HUES64 (cell line): Measurements from ENCODE around the gene KRT40.

Experiments
- H3K27ac ChIP-seq: 2 replicates; pipeline ENCODE4 v1.7.0; 2013; ENCODE audit warnings: low read depth, low read length, inconsistent platforms
- H3K27me3 ChIP-seq: 2 replicates; pipeline ENCODE4 v1.6.1; 2013; ENCODE audit warnings: mild to moderate bottlenecking, low read length; ENCODE audit not compliant: insufficient read depth
- H3K36me3 ChIP-seq: 2 replicates; pipeline ENCODE4 v1.6.1; 2013; ENCODE audit warnings: mild to moderate bottlenecking, low read length; ENCODE audit not compliant: insufficient read depth
- H3K4me1 ChIP-seq: 2 replicates; pipeline ENCODE4 v1.6.1; 2013; ENCODE audit warnings: mild to moderate bottlenecking, low read length, moderate library complexity; ENCODE audit not compliant: insufficient read depth
- H3K4me3 ChIP-seq: 2 replicates; pipeline ENCODE4 v1.5.1; 2013; ENCODE audit warnings: mild to moderate bottlenecking, low read length, moderate library complexity
- H3K9ac ChIP-seq: 2 replicates; pipeline ENCODE4 v1.6.1; 2013; ENCODE audit warnings: mild to moderate bottlenecking, low read depth, low read length
- H3K9me3 ChIP-seq: 2 replicates; pipeline ENCODE4 v1.6.1; 2013; ENCODE audit warnings: low read depth, low read length; ENCODE audit not compliant: insufficient read depth
- WGBS: fragments of 150-250, 120-280 bp; methylation state at CpG from one replicate; pipeline ENCODE4 v1.1.7; 2013; ENCODE audit warnings: missing lambda C conversion rate; 5-methylcytosine and 5-hydroxymethylcytosine counted together

KRT40 gene

GRCh38 chr17:40951011-40951622 is 33.0 kb downstream of the KRT40 start:
- Histone ChIP-seq H3K4me1 (no peaks in the 10 kb centered on the region), H3K4me3 (no peak overlapping the region), H3K9ac (no peak overlapping the region), H3K27ac (no peak overlapping the region), H3K36me3 (no peaks in the 10 kb centered on the region), H3K27me3 (no peaks in the 10 kb centered on the region), H3K9me3 (no peaks in the 10 kb centered on the region)
- WGBS = 96% methylated on average over 2 of the region's 2 CpGs

DNA sequence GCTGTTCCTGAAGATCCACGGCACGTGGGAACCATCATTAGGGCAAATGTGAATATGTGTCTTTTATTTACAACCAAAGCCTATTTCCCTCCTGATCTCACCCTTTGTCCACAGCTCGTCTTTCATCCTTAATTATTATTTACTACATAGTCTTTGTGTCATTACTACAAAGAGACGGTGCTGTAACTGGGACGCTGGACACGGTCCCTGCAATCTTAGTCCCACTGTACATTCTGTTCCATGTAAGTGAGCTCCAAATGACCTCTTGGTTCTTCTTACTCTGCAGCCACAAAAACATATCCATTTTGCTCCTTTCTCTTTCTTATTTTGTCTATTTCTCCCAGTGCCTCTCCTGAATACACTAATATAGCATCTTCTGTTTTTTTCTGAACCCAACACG is 34.0 kb downstream of the KRT40 start:
- WGBS = 97% methylated on average over 5 of the region's 7 CpGs
- Histone ChIP-seq H3K4me3 (no peak overlapping the region), H3K9ac (no peak overlapping the region), H3K27ac (no peak overlapping the region), H3K27me3 (no peaks in the 10 kb centered on the region), H3K9me3 (no peaks in the 10 kb centered on the region), H3K36me3 (no peaks in the 10 kb centered on the region), H3K4me1 (no peaks in the 10 kb centered on the region)

DNA sequence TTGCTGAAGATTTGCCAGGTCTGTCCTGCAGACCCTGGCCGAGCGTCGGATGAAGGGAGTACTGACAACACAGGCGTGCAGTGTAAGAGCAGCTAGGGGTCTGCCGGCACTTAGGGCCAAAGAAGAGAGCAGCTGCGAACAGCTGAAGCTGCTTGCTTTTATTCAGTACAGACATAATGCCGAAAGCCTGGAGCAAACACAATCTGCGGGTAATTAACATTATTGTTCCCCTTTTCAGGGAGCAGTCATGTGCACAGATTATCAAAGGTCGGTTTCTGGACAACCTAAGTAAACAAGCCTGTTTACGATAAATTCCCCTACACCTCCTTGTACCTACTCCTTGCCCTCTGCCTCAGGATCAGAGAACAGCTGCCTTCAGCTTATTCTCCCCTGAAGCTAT is 34.7 kb downstream of the KRT40 start:
- Histone ChIP-seq H3K4me3 (no peak overlapping the region), H3K36me3 (no peaks in the 10 kb centered on the region), H3K9ac (no peak overlapping the region), H3K27ac (no peak overlapping the region), H3K4me1 (no peaks in the 10 kb centered on the region), H3K27me3 (no peaks in the 10 kb centered on the region), H3K9me3 (no peaks in the 10 kb centered on the region)
- 89% methylated on average over 10 of the region's 10 CpGs for WGBS

DNA sequence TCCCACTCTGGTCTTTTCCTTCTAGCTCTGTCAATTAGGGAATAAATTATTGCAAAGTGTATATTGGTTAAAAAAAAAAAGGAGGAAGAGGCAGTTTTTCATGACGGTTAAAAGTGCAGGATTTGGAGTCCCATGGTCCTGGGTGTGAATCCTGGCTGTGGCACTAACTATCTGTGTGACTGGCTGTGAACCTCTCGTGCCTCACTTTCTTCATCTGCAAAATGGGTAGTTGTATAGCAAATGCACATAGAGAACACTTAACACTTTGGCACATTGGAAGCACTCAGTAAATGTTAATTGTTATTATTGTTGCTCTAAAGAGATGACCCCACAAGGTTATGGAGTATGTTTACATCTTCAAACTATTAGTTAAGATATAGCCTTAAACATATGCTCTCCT is 36.2 kb downstream of the KRT40 start:
- Histone ChIP-seq H3K27me3 (no peaks in the 10 kb centered on the region), H3K9me3 (no peaks in the 10 kb centered on the region), H3K4me1 (no peaks in the 10 kb centered on the region), H3K4me3 (no peak overlapping the region), H3K9ac (no peak overlapping the region), H3K27ac (no peak overlapping the region), H3K36me3 (no peaks in the 10 kb centered on the region)
- WGBS = 94% methylated on average over 2 of the region's 2 CpGs

- Histone ChIP-seq H3K4me3 (no peak overlapping the region), H3K27me3 (no peaks in the 10 kb centered on the region), H3K9me3 (no peaks in the 10 kb centered on the region), H3K9ac (no peak overlapping the region), H3K4me1 (no peaks in the 10 kb centered on the region), H3K36me3 (no peaks in the 10 kb centered on the region), H3K27ac (no peak overlapping the region)
- WGBS = 94% methylated on average over 6 of the region's 6 CpGs
These were observed 38.7 kb downstream of the KRT40 start for GRCh38 chr17:40945414-40945813.

DNA sequence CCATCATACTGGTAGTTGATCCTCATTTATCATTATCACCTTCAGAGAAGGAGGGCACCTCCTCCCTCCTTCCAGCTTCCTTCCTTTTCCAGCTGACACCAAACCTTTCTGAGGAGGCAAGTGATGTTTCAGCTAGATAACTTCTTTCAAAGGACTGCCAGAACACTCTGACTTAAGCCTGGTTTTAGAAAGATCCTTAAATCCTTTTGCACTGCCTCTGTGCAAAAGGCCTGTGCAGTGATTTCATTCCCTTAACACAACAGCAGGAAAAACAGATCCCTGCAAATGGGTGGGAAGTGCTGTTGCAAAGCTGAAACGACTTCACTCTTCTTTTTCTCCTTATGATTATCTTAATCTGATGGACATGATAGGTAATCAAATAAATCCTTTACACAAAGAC is 39.6 kb downstream of the KRT40 start:
- H3K9ac ChIP-seq = no peak overlapping the region
- no peaks in the 10 kb centered on the region for H3K27me3 ChIP-seq
- H3K4me3 ChIP-seq = no peak overlapping the region
- no peaks in the 10 kb centered on the region for H3K9me3 ChIP-seq
- H3K36me3 ChIP-seq = no peaks in the 10 kb centered on the region
- WGBS = no CpG with 5 or more reads among the region's 1 CpG
- H3K27ac ChIP-seq = no peak overlapping the region
- no peaks in the 10 kb centered on the region for H3K4me1 ChIP-seq

GRCh38 chr17:40942553-40942952 is 41.6 kb downstream of the KRT40 start:
- WGBS = 91% methylated on average over 3 of the region's 3 CpGs
- no peak overlapping the region for H3K4me3 ChIP-seq

GRCh38 chr17:40940266-40940665 is 43.9 kb downstream of the KRT40 start:
- Histone ChIP-seq H3K4me1 (peaks cover 12% of the 10 kb centered on the region), H3K4me3 (no peak overlapping the region), H3K27ac (no peak overlapping the region), H3K36me3 (no peaks in the 10 kb centered on the region), H3K9me3 (no peaks in the 10 kb centered on the region), H3K27me3 (no peaks in the 10 kb centered on the region), H3K9ac (no peak overlapping the region)
- 96% methylated on average over 6 of the region's 6 CpGs for WGBS

More at GRCh38 chr17:40942553-40942952, 41.6 kb downstream of the KRT40 start:
- no peaks in the 10 kb centered on the region for H3K27me3 ChIP-seq
- no peaks in the 10 kb centered on the region for H3K9me3 ChIP-seq
- H3K4me1 ChIP-seq = peaks cover 1% of the 10 kb centered on the region; the same call in 1 of the 2 replicates
- H3K36me3 ChIP-seq = no peaks in the 10 kb centered on the region
- H3K27ac ChIP-seq = no peak overlapping the region
- H3K9ac ChIP-seq = no peak overlapping the region

DNA sequence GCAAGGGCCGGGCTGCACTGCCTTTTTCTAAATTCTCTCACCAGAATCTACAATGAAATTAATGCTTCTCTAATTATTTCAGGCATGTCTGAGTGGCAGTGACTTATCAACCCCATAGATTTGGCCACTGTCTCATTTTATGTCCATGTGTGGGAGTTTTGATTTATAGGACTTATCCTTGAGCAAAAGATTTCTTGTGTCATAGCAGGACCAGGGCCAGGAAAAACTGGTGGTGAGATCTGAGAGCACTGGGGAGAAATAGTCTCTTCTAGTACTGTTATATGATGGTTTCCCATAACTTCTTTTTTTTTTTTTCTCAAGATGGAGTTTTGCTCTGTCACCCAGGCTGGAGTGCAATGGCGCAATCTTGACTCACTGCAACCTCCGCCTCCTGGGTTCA is 45.1 kb downstream of the KRT40 start:
- Histone ChIP-seq H3K4me1 (peaks cover 12% of the 10 kb centered on the region), H3K27ac (no peak overlapping the region), H3K9ac (no peak overlapping the region), H3K27me3 (no peaks in the 10 kb centered on the region), H3K4me3 (no peak overlapping the region), H3K9me3 (no peaks in the 10 kb centered on the region), H3K36me3 (no peaks in the 10 kb centered on the region)
- WGBS = 91% methylated on average over 3 of the region's 3 CpGs

GRCh38 chr17:40937384-40937819 is 46.7 kb downstream of the KRT40 start, which contains the start of gene KRT23:
Gene KRT23, minus strand, starts transcription at chr17:40937646. Its CDS starts 1,043 bp downstream, at chr17:40936603.
- Histone ChIP-seq H3K27ac (no peak within 1 kb of the TSS), H3K9me3 (no peaks in the 10 kb centered on the region), H3K36me3 (no peaks in the 10 kb centered on the region), H3K9ac (no peak within 1 kb of the TSS), H3K4me3 (no peak within 1 kb of the TSS), H3K4me1 (peaks cover 12% of the 10 kb centered on the region), H3K27me3 (no peaks in the 10 kb centered on the region)
- 43% methylated on average over 9 of the region's 9 CpGs for WGBS

- Histone ChIP-seq H3K27ac (no peak overlapping the region), H3K9me3 (no peaks in the 10 kb centered on the region), H3K4me3 (no peak overlapping the region), H3K9ac (no peak overlapping the region), H3K4me1 (peaks cover 12% of the 10 kb centered on the region), H3K27me3 (no peaks in the 10 kb centered on the region), H3K36me3 (no peaks in the 10 kb centered on the region)
- 57% methylated on average over 3 of the region's 5 CpGs for WGBS
These were observed 47.1 kb downstream of the KRT40 start for GRCh38 chr17:40936976-40937375.

DNA sequence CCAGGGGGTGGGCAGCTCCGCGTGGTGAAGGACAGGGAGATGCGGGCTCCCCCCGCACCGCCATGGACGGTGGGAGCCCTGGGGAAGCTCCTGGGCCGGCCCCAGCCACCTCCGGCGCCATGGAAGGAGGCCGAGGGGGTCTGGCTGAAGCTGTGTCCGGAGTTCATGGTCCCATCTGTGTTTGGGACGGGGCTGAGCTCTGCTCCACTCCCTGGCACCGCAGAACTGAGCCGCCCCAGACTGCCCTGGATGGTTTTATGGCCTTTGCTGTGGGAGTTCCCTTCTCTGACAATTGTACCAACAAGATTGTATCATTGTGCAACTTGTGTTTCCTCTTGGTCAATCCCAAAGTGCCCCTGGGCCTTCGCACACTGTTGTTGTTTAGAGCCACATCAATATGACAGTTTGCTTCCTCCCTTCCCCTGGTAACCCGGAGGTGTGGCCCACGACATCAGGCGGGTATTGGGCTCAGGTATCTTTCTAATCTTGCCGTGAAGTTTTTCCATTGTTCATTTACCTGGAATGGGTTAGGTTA is 47.6 kb downstream of the KRT40 start:
- H3K9me3 ChIP-seq = no peaks in the 10 kb centered on the region
- H3K4me1 ChIP-seq = peaks cover 12% of the 10 kb centered on the region
- no peak overlapping the region for H3K27ac ChIP-seq
- no peak overlapping the region for H3K4me3 ChIP-seq
- no peak overlapping the region for H3K9ac ChIP-seq
- no peaks in the 10 kb centered on the region for H3K36me3 ChIP-seq
- H3K27me3 ChIP-seq = no peaks in the 10 kb centered on the region
- 91% methylated on average over 19 of the region's 19 CpGs for WGBS
